NCI-H2081 (cell line): ENCODE results near the gene LRMDA.

Experiments used
- DNase-seq, 2 experiments: peaks; one replicate each; lab custom pipeline; 2025; lab: John Stamatoyannopoulos, UW

The LRMDA gene

GRCh38 chr10:75474106-75474505, 42.7 kb downstream of the LRMDA start:
- DNase-seq, result no peak

- DNase-seq, result no peak
These were observed 44.2 kb downstream of the LRMDA start for GRCh38 chr10:75475460-75476182.

DNA sequence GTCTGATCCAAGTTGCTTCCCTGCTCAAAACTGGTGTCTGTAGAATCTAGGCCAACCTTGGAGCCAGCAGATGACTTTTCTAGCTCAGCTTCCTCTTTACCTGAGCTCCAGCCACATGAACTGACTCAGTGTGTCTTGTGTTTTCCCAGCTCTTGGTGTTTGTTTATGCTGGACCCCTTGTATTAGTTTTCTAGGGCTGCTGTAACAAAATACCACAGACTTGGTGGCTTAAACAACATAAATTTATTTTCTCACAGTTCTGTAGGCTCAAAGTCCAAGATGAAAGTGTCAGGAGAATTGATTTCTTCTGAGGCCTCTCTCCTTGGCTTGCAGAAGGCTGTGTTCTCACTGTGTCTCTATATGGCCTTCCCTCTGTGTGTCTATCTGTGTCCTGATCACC, 45.1 kb downstream of the LRMDA start:
- DNase-seq, result no peak

- DNase-seq, result no peak
These were observed 45.6 kb downstream of the LRMDA start for GRCh38 chr10:75476985-75477384.

DNA sequence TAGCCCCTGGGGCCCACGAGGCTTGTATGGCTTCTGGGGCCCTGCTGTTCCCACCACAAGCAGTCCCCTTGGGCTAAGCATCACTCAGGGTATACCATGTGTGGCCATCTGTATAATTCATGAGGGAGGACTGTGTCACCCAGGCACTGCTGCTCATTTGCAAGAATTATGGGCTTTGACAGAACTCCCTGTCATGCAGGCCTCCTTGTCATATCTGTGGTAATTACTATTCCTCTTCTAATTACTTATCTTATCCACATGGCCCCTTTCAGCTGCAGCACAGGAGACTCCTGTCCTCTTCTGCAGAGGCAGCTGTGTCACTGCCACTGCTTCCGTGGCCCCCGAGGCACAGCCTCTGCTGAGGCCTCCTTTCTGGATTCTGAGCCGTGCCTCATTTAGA, 46.3 kb downstream of the LRMDA start:
- DNase-seq, result no peak

DNA sequence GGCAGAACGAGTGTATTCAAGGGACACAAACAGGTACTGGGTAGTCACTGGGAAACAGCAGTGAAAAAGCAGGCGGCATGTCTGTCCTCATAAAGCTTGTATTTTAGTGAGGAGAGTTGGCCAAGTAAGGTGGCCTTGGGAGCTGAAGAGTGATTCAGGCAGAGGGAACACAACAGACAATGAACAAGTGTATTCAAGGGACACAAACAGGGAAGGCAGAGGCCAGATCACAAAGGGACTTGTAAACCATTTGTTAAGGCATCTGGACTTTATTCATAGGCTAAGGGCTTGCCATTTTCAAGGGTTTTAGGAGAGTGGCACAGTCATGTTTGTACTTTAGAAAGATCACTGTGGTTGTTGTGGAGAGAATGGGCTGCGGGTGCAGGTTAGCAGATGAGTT, 49.0 kb downstream of the LRMDA start:
- DNase-seq, result no peak

- DNase-seq, result no peak
These were observed 51.8 kb downstream of the LRMDA start for GRCh38 chr10:75483188-75483587.

- DNase-seq, result no peak
These were observed 53.3 kb downstream of the LRMDA start for GRCh38 chr10:75484717-75485116.

GRCh38 chr10:75486591-75486990, 55.2 kb downstream of the LRMDA start:
- DNase-seq, result no peak

- DNase-seq, result no peak
These were observed 55.8 kb downstream of the LRMDA start for GRCh38 chr10:75487087-75487754.

DNA sequence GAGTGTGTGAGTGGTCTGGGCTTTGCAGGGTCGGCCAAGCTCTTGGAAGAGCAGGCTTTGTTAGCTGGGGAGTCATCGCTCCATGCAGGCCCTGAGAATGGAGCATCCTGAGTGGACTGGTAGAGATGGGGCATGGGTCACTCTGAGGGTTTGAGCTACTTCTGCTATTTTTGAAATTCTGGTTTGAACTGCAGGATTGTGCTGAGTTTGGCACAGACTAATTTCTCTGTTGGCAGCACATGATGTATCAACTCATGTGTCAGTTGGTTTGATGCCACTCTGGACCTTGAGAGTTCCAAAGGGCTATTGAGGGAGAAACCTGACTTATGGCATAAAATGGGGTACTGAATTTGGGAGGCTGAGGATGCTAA, 56.3 kb downstream of the LRMDA start:
- no peak for DNase-seq

DNA sequence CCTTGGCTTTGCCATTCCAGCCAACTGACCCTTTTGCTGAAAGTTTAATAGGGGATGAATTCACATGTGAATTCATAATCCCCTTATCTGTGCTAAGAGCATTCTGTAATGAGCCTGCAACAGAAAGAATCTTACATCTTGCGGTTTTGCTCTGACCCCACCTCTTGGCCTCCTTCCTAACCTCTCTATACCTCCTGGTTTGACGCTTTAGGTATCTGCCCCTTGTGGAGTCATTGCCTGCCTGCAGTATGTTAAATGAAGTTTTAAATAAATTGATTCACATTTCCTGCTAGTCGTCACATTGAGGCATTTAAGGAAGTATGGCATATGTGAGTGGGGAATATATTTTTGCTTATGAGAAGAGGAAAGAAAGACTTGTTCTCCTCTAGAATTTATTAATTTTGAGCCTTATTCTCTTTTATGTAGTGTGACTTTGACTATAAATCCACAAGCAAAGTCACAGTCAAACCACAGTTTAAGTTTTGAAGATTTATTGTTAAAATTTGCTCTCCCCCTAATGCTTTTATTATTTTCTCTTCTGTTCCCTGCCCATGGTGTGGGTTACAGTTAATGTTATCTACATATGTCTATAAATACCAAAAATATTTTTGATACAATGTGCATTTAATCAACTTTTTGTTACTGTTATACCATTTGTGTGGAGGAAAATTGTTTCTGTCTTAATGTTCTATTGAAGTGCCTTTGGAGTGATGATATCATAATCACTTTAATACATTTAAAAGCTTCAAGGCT, 60.9 kb downstream of the LRMDA start:
- DNase-seq, result no peak

DNA sequence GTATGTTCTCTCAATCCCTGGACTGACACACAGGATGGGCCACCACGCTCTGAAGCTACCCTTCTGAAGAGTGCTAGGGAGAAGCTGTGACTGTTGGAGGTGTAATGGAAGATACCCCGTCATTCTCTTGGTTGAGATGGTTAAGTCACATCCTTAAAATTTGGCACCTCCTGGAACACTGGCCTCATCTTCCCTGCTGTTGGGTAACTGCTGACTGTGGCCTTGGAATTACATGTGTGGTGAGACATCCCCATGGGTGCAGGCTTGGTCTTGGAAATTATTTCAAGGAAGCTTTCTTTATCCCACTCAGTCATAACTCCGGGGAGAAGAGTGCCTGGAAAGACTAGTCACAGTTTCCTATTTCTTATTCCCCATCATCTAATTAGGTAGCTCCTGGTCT, 62.0 kb downstream of the LRMDA start:
- DNase-seq, result no peak

- DNase-seq, result no peak
These were observed 64.2 kb downstream of the LRMDA start for GRCh38 chr10:75495434-75496190.

DNA sequence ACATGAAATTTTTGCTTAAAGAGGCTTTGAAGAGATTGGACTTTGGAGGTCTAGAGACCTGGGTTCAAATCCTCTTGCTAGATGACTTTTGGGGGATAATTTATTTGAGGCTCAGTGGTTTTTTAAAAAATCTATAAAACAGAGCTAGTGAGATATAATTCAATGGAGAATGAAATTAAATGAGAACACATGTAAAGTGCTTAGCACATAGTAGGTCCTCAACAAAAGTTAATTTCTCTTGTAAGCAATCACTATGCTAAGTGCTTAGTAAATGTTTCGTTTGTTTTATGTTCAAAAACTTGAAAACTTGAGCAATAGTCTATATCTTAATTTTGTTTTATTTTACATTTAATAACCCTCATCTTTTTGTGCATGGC, 64.8 kb downstream of the LRMDA start:
- DNase-seq, result no peak

GRCh38 chr10:75497997-75498883, 66.8 kb downstream of the LRMDA start:
- no peak for DNase-seq

GRCh38 chr10:75498884-75499350, 67.5 kb downstream of the LRMDA start:
- DNase-seq, result no peak

DNA sequence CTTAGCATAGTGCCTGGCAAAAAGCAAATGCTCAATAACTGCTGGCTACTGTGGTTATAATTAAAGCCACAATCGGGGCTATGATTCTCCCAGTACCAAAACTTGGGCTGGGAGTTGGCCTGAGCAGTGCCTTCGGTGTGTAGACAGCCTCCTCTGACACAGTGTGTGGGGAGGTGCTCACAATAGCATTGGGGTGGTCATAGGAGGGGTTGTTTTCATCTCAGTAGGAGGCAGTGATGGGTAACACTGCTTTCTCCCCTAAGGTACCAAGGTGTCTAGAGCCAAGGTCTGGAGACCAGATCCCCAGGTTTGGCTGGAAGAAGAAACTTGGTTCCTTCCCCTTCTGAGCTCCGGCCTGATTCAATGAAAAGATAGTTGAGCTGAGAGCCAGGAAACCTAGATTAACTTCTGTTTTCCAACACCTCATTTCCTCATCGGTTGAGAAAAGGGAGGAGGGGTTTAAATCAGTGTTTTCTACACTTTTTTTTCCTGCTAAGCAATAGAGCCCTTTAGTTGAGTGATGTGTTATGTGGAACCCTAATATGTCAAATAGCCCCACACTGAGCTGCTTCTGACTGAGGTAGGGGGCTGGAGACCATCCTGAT, 68.2 kb downstream of the LRMDA start:
- DNase-seq, result no peak

- no peak for DNase-seq
These were observed 71.0 kb downstream of the LRMDA start for GRCh38 chr10:75502389-75502788.

DNA sequence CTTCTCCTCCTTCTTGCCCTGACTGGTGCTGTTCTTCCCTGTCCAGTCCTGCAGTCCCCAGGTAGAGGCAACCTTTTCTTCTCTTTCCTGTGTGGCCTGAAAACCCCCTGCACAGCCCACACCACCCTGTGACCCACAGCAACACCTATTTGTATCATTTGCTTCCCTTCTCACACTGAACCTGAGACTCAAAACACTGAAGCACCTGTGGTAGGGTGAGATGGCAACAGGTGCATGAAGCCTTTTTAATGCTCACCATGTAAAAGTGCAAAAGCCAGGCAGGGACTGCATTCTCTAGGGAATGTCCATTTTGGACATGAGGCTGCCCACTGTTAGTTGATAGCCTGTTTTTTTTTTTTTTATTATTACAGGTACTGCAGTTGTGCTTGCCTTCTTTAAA, 71.4 kb downstream of the LRMDA start:
- DNase-seq, result no peak

GRCh38 chr10:75505293-75505692, 73.9 kb downstream of the LRMDA start:
- DNase-seq, result no peak
